Measurements from ENCODE around the gene KLC3. TPM values are rescaled to one million over a fixed set of nuclear protein-coding genes. Genes with fewer than 3 reads are reported as not detected.

Gene KLC3
- total and polyA plus RNA-seq, 2 of the 8 experiments (the other 6 are each of a cell fraction or from before 2014, with no cell fraction given): 1.3 to 2.8 TPM

- no peak overlapping the region for H2AK5ac ChIP-seq (ENCODE audit: low read depth, low read length)
- no peak overlapping the region for H4K91ac ChIP-seq (replicated peaks; ENCODE audit: insufficient read length, low read length)
- no peak overlapping the region for H2BK12ac ChIP-seq (ENCODE audit: low read depth, low read length)
- H3K14ac ChIP-seq (ENCODE audit: insufficient read length): no peak overlapping the region
- WGBS, 2 experiments (ENCODE audit: extremely low coverage in 1 of 2, insufficient coverage in 1 of 2, insufficient read length in 1 of 2, insufficient replicate concordance in 2 of 2, low coverage in 1 of 2, low lambda C conversion rate in 2 of 2, missing lambda C conversion rate in 1 of 2): 97% methylated on average over 11 of the region's 11 CpGs; no CpG with 5 or more reads in 1 of the 2 experiments
- peaks cover 26 to 72% (median 55%) of the 10 kb centered on the region in 4 experiments for H3K36me3 ChIP-seq (ENCODE audit: control insufficient read depth in 2 of 4, insufficient read depth in 4 of 4, low read length in 3 of 4)
- H3K4me1 ChIP-seq (replicated peaks in 1 of 4; ENCODE audit: control insufficient read depth in 3 of 4, insufficient read depth in 4 of 4, low read length in 3 of 4): no peaks in the 10 kb centered on the region
- no peak overlapping the region for H3K9ac ChIP-seq (replicated peaks in 1 of 4; ENCODE audit: extremely low read depth in 1 of 4, low read depth in 3 of 4, low read length in 3 of 4)
- no peak overlapping the region for H3K4me3 ChIP-seq (ENCODE audit: extremely low read depth in 1 of 4, insufficient read depth in 2 of 4, low read depth in 3 of 4, low read length in 4 of 4)
- H2BK15ac ChIP-seq (ENCODE audit: low read length): no peak overlapping the region
- no peak overlapping the region for H2AFZ ChIP-seq (ENCODE audit: low read length)
- no peak overlapping the region for H2BK120ac ChIP-seq (replicated peaks; ENCODE audit: low read depth, low read length)
- H3K79me2 ChIP-seq (ENCODE audit: control insufficient read depth in 1 of 2, insufficient read depth in 2 of 2, low read length in 2 of 2): no peaks in the 10 kb centered on the region
- H3K9me3 ChIP-seq (ENCODE audit: insufficient read depth in 2 of 2, low read depth in 1 of 2, low read length in 1 of 2): no peaks in the 10 kb centered on the region
- no peak overlapping the region for H4K5ac ChIP-seq (ENCODE audit: insufficient read length, low read depth, low read length)
- no peak overlapping the region for H3K4me2 ChIP-seq (ENCODE audit: insufficient read depth in 1 of 2, low read depth in 2 of 2, low read length in 2 of 2)
- no peak for FAIRE-seq
- no peak overlapping the region for H4K8ac ChIP-seq (ENCODE audit: extremely low read depth, insufficient read depth, low read length)
- H3K56ac ChIP-seq (replicated peaks; ENCODE audit: insufficient read length, low read depth, low read length): no peak overlapping the region
- DNase-seq (ENCODE audit: low read depth in 1 of 2, low spot score in 2 of 2): no peak
- peaks cover 0 to 29% of the 10 kb centered on the region in 2 experiments for H4K20me1 ChIP-seq (replicated peaks in 1 of 2; ENCODE audit: control insufficient read depth in 1 of 2, insufficient read depth in 2 of 2, low read length in 2 of 2)
- H3K23me2 ChIP-seq (ENCODE audit: low read depth, low read length): no peaks in the 10 kb centered on the region
- H2BK5ac ChIP-seq (ENCODE audit: low read depth, low read length): no peak overlapping the region
- POLR2A ChIA-PET (ENCODE audit: partially characterized antibody): interaction anchor here (0.9 to 3.1 kb wide), 3 partner anchors 11 to 51 kb away, joined by 3 to 25 read pairs (median 5); partner anchors contain the start of gene ERCC2
- H3K27me3 ChIP-seq (replicated peaks in 1 of 4; ENCODE audit: control insufficient read depth in 3 of 4, extremely low read depth in 1 of 4, insufficient read depth in 3 of 4, low read length in 3 of 4): no peaks in the 10 kb centered on the region
- peaks cover 4% of the 10 kb centered on the region; the same call in 1 of the 2 replicates for H3K79me1 ChIP-seq (ENCODE audit: low read depth, low read length)
- no peak overlapping the region for H3K18ac ChIP-seq (ENCODE audit: extremely low read depth, low read length)
- no peak overlapping the region for H3K23ac ChIP-seq (ENCODE audit: insufficient read length)
- CTCF ChIA-PET (ENCODE audit: partially characterized antibody): interaction anchor here (1.3 kb wide), 1 partner anchor 13 kb away, joined by 3 read pairs; no protein-coding TSS in a partner anchor
- no peak overlapping the region for H3K4ac ChIP-seq (replicated peaks; ENCODE audit: insufficient read length, low read depth, low read length)
- no peak overlapping the region for H3K27ac ChIP-seq (ENCODE audit: low read depth, low read length)
- H2BK20ac ChIP-seq (ENCODE audit: low read length): no peak overlapping the region
- TF ChIP-seq POLR2AphosphoS5 (IDR thresholded peaks at IDR 0.05; ENCODE audit: low read depth, low read length) (no peak), SRF (IDR thresholded peaks at IDR 0.05; ENCODE audit: low read depth, low read length) (no peak), JUND (IDR thresholded peaks at IDR 0.05; ENCODE audit: low read length) (no peak), CTBP2 (IDR thresholded peaks at IDR 0.05; ENCODE audit: borderline replicate concordance, insufficient read depth, insufficient read length, low read length) (no peak)
Observed at GRCh38 chr19:45357445-45357783, 16.9 kb downstream of the KLC3 start.

Measured in H1 (cell line).